UCSD-AML1 (cell line): ENCODE data around the gene PLXNB1.
"Not testable (repeated sequence)": the region's sequence is repeated elsewhere in the genome, so short reads cannot be mapped to it uniquely, and the experiment has no call there.

ENCODE experiments used
- DNase-seq: peaks from one replicate; lab custom pipeline; 2025; ENCODE audit not compliant: unreplicated experiment; lab: John Stamatoyannopoulos, UW

The PLXNB1 gene

DNA sequence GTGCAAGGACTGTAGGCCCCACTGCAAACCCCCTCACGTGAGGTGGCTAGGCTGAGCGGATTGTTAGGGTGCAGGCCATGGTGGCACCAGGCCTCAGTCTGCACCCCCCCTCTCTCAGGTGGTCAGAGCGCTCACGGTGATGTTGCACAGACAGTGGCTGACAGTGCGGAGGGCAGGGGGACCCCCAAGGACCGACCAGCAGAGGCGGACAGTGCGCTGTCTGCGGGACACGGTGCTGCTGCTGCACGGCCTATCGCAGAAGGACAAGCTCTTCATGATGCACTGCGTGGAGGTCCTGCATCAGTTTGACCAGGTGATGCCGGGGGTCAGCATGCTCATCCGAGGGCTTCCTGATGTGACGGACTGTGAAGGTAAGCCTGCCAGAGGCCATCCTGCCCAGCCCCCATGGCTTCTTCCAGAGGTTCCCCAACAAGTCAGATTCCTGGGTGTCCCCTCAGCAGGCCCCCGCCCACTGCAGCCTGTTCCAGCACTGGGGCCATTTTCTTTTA lies 34.9 kb upstream of the PLXNB1 start:
- DNase-seq = no peak

GRCh38 chr3:48463703-48464102 lies 33.8 kb upstream of the PLXNB1 start:
- no peak for DNase-seq

DNA sequence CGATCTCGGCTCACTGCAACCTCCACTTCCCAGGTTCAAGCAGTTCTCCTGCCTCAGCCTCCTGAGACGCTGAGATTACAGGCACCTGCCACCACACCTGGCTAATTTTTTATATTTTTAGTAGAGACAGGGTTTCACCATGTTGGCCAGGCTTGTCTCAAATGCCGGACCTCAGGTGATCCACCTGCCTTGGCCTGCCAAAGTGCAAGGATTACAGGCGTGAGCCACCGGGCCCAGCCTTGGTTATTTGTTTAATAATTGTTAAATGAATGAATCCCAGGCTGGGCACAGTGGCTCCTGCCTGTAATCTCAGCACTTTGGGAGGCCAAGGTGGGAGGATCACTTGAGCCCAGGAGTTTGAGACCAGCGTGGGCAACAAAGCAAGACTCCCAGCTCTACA lies 31.9 kb upstream of the PLXNB1 start:
- DNase-seq = not testable (repeated sequence)

DNA sequence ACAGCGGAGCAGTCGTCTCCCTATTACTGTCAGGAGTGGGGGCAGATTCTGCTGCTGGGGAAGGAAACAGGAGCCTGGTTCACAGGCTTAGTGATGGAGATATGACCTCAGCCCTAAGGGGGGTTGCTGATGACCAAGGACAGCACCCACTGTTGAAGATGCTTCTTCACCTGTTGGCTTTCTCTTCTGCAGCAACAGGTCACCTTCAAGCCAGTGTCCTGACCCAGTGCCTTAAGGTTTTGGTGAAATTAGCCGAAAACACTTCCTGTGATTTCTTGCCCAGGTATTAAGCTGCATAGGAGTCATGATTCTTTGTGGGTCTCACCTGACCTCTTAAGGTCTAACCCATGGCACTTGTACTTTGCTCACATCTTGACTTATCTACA lies 30.6 kb upstream of the PLXNB1 start:
- no peak for DNase-seq

DNA sequence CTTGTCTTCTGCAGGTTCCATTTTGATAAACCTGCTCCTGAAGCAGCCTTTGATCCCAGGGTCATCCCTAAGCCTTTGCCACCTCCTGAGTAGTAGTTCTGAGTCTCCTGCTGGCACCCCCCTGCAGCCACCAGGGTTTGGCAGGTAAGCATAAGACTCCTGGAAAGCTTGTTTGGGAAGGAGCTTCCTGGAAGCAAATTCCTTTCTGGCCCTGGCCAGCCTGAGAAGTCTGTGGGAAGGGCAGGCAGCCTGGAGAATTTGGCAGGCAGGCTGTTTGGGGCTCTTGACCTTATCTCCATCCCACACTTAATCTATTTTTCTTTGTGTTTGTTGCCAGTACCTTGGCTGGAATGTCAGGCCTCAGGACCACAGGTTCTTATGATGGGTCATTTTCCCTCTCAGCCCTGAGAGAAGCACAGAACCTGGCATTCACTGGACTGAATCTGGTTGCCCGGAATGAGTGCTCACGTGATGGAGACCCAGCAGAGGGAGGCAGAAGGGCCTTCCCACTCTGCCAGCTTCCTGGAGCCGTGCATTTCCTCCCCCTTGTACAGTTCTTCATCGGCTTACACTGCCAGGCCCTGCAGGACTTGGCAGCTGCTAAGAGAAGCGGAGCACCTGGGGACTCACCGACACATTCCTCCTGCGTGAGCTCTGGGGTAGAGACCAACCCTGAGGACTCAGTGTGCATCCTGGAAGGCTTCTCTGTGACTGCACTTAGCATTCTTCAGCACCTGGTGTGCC lies 30.1 kb upstream of the PLXNB1 start:
- no peak for DNase-seq

- DNase-seq = no peak
Observed at GRCh38 chr3:48459331-48459730, 29.4 kb upstream of the PLXNB1 start.

- DNase-seq = no peak
Observed at GRCh38 chr3:48456456-48456855, 26.6 kb upstream of the PLXNB1 start.

DNA sequence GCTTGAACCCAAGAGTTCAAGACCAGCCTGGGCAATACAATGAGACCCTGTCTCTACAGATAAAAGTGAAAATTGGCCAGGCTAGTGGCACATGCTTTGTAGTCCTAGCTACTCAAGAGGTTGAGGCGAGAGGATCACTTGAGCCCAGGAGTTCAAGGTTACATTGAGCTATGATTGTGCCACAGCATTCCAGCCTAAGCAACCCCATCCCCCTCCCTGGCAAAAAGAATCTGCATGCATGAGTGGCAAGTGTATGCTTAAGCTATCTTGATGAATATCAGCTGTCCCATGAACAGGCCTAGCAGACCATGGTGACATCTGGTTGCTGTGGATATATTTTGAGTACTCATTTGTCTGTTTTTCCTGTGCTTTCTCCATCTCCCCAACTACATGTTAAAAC lies 21.4 kb upstream of the PLXNB1 start:
- no peak for DNase-seq

DNA sequence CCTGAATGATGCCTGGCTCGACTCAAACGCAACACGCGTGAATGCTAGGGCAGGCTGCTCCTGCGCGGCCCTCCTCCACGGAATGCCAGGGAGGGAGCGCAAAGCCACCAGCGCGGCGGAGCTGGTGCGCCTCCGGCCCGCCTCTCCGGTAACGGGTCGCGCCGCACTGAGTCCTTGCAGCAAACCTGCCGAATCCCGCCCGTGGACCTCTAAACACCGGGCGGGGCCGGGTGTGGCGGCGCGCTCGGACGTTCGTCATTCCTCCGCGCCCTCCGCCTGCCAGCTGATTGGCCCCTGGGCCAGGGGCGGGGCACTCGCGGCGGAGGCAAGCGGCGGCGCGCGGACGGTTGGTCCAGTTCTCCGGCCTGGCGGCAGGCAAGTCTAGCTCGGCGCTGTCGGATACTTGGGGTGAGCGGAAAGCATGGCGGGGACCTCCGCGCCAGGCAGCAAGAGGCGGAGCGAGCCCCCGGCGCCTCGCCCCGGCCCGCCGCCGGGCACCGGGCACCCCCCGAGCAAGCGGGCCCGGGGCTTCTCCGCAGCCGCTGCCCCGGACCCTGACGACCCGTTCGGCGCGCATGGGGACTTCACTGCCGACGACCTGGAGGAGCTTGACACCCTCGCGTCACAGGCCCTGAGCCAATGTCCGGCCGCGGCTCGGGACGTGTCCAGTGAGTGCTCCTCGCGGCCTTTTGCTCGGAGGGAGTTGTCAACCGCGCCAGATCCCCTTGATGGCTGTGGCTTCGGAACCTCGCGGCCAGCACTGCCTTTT lies 16.7 kb upstream of the PLXNB1 start, which contains the start of gene ATRIP:
Gene ATRIP (plus strand): TSS at position 313 of the 769 bp plus-strand sequence. CDS start 109 bp downstream, at position 422.
- peak; percentile 88 for DNase-seq

GRCh38 chr3:48446043-48446424 lies 16.1 kb upstream of the PLXNB1 start:
- no peak for DNase-seq

- DNase-seq = no peak
Observed at GRCh38 chr3:48445277-48445882, 15.5 kb upstream of the PLXNB1 start.

- no peak for DNase-seq
Observed at GRCh38 chr3:48441940-48442339, 12.1 kb upstream of the PLXNB1 start.

- DNase-seq = no peak
Observed at GRCh38 chr3:48440590-48440958, 10.7 kb upstream of the PLXNB1 start.

- peak; percentile 97 for DNase-seq
Observed at GRCh38 chr3:48439820-48440589, 10.1 kb upstream of the PLXNB1 start, which contains the start of the genes CCDC51 and TMA7. CCDC51 (minus strand) TSS chr3:48440119; CDS start chr3:48435128, 4,991 bp downstream. TMA7 (plus strand) TSS chr3:48440257; CDS start chr3:48440297, 40 bp downstream.

DNA sequence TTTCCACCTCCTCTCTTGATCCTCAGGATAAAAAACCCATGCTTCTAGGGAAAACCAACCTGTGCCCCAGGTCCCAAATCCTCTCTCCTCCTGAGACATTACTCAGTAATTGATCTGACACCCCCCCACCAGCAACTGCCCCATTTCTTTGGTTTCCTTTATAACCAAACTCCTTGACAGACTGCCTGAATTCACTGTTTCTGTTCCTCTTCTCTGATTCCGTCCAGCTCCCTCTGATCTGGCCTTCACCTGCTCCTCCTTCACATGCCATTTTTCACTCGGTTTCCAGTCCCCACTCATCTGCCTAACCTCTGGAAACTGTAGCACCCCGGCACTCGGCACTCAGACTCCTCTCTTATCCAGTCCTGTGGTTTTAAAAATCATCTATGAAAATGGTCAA lies 7.9 kb upstream of the PLXNB1 start:
- no peak for DNase-seq

DNA sequence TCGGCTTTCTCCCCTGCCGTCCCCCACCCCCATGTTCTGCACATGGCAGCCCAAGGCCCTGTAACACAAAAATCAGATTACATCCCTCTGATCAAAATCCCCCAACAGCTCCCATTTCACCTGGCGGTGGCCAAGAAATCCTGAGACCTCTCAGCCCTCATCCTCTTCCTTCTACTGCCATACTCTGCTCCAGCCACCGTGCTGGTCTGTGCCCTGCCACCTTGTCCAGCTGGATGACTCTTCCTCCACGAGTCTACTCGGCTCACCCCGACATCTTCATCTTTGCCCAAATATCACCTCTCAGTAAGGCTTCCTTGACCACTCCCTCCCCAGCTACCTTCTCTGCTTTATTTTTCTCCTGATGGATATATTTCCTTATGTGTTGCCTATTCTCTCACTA lies 7.0 kb upstream of the PLXNB1 start:
- no peak for DNase-seq

- DNase-seq = no peak
Observed at GRCh38 chr3:48436477-48436787, 6.5 kb upstream of the PLXNB1 start.

DNA sequence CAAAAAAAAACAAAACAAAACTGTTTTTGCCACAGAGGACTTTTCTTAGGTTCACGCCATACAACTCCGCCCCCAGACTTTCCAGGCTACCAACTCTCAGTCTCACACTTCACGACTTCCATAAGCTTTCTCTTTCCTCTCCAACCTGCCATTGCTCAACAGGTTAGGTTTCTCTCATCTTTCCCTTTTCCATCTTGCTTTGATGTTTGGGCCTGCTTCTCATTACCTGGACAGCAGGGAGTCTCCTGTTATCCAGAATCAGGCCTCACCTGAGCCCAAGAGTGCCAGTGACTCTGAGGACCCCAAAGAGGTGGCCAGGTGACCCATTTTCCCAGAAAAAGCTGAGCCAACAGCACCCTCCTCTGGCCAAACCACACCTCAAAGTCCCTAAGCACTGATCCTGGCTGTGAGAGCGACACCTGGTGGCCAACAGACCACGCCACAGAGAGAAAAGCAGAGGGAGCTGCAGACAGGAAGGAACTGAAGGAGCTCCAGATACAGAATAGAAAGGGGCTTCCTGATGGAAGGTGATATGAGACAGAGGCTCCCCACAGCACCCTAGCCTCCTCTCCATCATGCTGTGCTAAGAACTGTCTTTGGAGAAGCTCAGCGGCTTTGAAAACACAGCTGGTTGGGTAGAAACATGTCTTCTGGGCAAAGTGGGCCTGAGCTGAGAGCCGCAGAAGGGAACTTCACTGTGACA lies 6.0 kb upstream of the PLXNB1 start:
- DNase-seq = peak; percentile 81

DNA sequence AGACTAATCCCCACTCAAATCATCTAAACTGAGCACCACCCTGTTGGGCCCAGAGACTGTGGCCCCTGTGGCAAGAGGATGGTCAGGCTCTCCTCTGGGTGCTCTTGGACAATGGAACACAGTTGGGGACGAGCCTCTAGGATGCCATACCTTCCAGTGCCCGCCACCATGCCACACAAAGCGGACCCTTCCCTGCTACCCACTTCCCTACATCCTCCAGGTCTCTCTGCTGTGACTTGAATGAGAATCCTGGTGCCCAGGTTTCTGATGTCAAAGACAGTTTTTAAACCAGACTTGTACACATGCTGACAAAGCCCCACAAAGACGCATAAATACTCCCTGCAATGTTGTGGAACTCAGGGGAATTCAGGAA lies 5.3 kb upstream of the PLXNB1 start:
- no peak for DNase-seq

DNA sequence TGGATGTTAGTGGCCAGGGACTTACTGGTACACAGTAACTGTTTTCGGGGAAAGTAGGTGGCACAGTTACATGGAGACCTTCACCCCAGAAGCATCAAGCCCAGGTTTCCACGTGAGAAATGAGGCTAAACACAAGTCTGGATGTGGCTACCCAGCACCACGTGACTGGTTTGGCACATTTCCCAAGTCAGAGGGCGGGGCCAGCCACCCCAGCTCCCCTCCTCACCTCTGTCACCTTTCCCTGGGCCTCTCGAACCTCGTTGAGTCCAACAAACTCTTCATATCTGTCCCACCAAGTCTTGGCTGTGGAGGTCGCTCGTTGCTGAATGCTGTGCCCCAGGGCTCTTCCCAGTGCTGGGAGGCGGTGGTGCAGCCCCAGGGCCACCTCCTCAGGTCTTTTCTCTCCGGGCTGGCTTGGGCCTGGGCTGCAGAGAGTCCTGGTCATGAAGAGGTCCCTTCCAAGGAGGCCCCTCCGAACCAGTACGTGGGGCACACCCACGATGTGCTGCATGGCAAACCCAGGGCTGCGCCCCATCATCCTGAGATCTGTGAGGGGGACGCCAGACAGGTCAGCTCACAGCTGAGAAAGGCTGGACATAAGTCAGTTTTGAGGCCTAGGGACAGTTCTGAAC lies 4.8 kb upstream of the PLXNB1 start:
- DNase-seq = no peak
